ENCODE measurements around the gene BBIP1.
A peak's percentile ranks its signal among the peaks of the same experiment; 100 is the strongest.

BBIP1 gene

DNA sequence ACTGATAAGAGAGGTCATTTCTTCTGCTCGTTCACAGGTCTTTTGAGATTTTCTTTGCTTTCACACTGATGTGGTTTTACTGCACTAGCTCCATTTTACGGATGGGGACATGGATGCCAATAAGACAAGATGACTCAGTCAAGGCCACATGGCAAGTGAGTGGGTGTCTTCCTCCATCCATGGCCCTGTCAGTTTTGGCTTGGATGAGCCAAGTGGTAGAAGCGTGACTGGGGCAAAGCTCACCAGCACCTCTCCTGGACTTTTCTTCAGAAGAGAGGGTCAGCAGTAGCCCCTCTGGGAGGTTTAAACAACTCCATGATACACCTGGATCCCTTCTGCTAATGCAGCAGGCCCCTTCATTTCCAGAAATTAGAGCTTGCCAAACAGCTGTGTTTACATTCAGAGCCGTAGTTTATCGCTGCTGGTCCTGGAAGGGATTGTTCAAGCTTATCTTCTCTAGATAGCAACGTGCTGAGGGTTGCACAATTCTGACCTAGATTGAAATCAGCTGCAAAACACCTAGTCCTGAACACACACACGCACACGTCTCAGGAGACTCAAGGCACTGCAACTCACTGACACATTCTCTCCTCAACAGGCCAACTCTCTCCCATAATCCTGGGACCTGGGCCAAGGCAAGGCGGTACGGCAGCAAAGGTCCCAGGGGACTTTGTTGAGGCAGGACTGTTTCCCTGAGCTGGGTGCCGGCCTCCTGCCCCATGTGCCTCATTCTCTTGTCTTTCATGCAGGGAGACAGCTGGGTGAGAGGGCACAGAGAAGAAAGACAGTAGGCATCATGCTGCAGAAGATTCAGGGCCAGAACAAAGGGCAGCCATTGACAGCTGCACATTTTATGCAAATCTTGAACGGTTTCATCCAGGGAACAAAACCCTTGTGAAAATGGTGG lies 61.5 kb downstream of the BBIP1 start:
- peak overlapping the region; percentile 76 for H3K27ac Mint-ChIP-seq
- H3K27me3 Mint-ChIP-seq (ENCODE audit: low read depth) = no peaks in the 10 kb centered on the region
- H3K4me3 Mint-ChIP-seq = peak overlapping the region; percentile 27
- no peaks in the 10 kb centered on the region for H3K9me3 Mint-ChIP-seq
- peaks cover 56% of the 10 kb centered on the region for H3K4me1 Mint-ChIP-seq (ENCODE audit: low read depth)
- H3K36me3 Mint-ChIP-seq (ENCODE audit: low read depth) = peaks cover 9% of the 10 kb centered on the region

DNA sequence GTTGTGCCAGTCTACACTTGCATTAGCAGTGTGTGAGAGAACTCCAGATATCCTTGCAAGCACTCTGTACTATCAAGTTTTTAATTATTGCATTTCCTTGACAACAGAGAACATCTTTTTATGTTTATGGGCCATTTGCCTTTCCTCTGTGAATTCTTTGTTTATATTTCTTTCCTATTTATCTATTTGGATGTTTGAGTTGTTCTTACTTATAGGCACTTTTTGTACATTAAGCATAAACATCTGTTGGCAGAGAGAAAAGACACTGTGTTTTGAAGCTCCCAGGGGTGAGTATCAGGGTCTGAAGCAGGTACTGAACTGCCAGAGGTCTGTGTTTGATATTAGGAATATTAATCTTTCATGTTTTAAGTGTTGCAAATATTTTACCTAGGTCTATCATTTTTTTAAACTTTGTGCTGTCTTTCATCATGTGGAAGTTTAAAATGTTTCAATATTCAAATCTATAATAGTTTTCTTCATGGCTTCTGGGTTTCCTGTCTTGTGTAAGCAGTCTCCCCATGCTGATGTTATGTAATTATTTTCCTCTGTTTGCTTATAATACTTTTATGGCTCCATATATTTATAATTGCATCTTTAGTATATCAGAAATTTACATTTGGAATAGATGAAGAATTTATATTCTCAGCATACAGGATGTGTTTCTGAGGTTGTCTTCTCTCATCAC lies 64.9 kb downstream of the BBIP1 start:
- no peaks in the 10 kb centered on the region for H3K9me3 Mint-ChIP-seq
- peaks cover 63% of the 10 kb centered on the region for H3K4me1 Mint-ChIP-seq (ENCODE audit: low read depth)
- no peak overlapping the region for H3K27ac Mint-ChIP-seq
- no peak overlapping the region for H3K4me3 Mint-ChIP-seq
- peaks cover 15% of the 10 kb centered on the region for H3K36me3 Mint-ChIP-seq (ENCODE audit: low read depth)
- no peaks in the 10 kb centered on the region for H3K27me3 Mint-ChIP-seq (ENCODE audit: low read depth)

DNA sequence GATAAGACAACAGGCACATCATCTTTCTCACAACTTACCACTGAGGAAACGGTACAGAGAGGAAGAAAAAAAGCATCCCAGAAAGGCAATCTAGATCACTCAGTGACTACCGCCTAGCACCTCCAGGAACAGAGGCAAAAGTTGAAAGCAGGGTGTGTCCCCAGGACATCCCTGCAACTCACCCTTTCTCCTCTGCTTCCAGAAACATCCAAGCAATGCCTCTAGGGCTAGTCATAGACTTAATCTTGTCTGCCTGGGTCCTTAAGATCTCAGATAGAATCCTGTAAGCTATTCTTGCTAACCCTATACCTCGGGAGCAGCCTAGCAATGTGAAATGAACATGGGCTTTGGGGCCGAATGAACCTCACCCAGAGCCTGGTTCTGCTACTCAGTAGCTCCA lies 66.0 kb downstream of the BBIP1 start:
- peak overlapping the region; percentile 52 for H3K4me3 Mint-ChIP-seq
- no peak overlapping the region for H3K27ac Mint-ChIP-seq
- no peaks in the 10 kb centered on the region for H3K27me3 Mint-ChIP-seq (ENCODE audit: low read depth)
- peaks cover 11% of the 10 kb centered on the region for H3K36me3 Mint-ChIP-seq (ENCODE audit: low read depth)
- no peaks in the 10 kb centered on the region for H3K9me3 Mint-ChIP-seq
- peaks cover 61% of the 10 kb centered on the region for H3K4me1 Mint-ChIP-seq (ENCODE audit: low read depth)

DNA sequence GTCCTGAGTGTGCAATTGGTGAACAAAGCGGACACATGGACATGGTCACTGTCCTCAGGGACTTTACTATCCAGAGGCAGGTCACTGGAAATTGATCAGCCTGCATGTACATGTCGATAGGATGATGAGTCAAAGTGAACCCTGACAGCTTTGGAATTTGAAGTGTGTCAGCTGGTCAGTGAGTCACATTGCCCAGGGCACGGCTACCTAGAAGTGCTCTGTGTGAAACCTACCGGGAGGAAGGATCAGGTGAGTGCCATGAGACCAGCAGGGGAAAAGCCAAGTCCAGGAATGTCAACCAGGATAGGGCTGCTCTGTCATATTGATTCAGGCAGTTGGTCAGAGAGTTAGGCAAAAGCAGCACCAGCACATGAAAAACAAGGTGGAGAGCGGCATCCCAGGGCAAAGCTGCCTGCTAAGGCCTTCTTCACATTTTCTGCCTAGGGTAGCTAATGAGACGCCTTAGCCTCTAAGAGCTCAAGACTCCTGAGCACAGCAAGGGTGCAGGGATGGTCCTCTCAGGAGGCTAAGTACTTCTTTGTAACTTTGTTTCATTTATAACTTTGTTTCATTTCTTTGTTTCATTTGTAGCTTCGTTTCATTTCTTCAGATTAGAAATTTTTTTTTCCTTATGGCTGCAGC lies 66.6 kb downstream of the BBIP1 start:
- Mint-ChIP-seq H3K27me3 (ENCODE audit: low read depth) (no peaks in the 10 kb centered on the region), H3K9me3 (no peaks in the 10 kb centered on the region), H3K4me1 (ENCODE audit: low read depth) (peaks cover 55% of the 10 kb centered on the region), H3K27ac (peak overlapping the region; percentile 29), H3K4me3 (peak overlapping the region; percentile 52), H3K36me3 (ENCODE audit: low read depth) (peaks cover 11% of the 10 kb centered on the region)

DNA sequence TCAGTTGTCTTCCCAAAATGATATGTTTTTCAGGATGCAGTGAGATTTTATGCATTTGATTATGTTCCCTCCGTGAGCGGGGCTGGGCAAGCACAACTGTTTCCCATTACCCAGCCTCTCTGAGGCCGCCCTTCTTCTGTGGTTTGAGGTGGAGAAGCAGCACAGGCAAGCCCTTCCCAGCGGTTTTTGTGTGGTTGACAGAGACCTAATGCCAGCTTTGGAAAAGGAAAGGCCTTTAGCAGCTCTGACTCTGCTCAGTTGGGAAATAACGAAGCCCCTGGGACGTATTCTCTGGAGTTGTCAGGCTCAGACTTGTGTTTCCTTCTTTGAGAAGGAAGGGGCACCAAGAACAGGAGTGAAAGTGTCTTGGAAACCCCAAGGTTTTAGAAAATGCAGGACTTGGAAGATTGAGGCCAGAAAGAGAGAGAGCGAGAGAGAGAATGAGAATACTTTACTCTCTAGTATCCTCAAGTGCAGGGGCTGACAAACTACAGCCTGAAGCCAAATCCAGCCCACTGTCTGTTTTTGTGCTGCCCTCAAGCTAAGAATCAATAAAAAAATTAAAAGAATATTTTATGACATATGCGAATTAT lies 67.9 kb downstream of the BBIP1 start:
- no peaks in the 10 kb centered on the region for H3K27me3 Mint-ChIP-seq (ENCODE audit: low read depth)
- H3K4me3 Mint-ChIP-seq = peak overlapping the region; percentile 47
- no peaks in the 10 kb centered on the region for H3K9me3 Mint-ChIP-seq
- H3K4me1 Mint-ChIP-seq (ENCODE audit: low read depth) = peaks cover 55% of the 10 kb centered on the region
- peak overlapping the region; percentile 38 for H3K27ac Mint-ChIP-seq
- peaks cover 8% of the 10 kb centered on the region for H3K36me3 Mint-ChIP-seq (ENCODE audit: low read depth)

DNA sequence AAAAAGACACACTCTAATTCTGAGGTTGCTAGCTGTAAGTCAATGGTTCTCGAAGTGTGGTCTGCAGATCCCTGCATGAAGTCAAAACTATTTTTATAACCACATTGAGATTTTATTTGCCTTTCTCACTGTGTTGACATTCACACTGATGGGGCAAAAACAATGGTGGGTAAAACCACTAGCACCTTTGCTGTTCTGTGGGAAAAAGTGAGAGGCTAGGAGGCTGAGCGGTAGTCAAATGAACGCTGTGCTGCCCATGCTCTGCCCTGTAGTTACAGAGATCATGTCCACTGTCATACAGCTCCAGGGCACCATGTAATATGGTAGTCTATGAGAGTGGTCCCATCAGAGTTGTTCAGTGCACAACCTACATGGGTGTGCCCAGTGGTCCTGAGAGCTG lies 68.9 kb downstream of the BBIP1 start:
- Mint-ChIP-seq H3K4me3 (no peak overlapping the region), H3K36me3 (ENCODE audit: low read depth) (peaks cover 6% of the 10 kb centered on the region), H3K4me1 (ENCODE audit: low read depth) (peaks cover 57% of the 10 kb centered on the region), H3K27me3 (ENCODE audit: low read depth) (no peaks in the 10 kb centered on the region), H3K9me3 (no peaks in the 10 kb centered on the region), H3K27ac (no peak overlapping the region)

All from T-helper 1 cell treated with Interleukin-12 subunit alpha and Interleukin-12 subunit beta and Interleukin-4 antibody, amounts not matched to agents 30 μg/mL and 1 μg/mL, for 36 hours (primary cell).